Measurements from ENCODE around the gene GFY.
"Not testable (repeated sequence)": the region's sequence is repeated elsewhere in the genome, so short reads cannot be mapped to it uniquely, and the experiment has no call there.

Gene GFY

GRCh38 chr19:49472936-49473335 lies 47.7 kb downstream of the GFY start:
- DNase-seq: no peak

- not testable (repeated sequence) for DNase-seq
Measured at GRCh38 chr19:49473501-49473867, 48.3 kb downstream of the GFY start.

GRCh38 chr19:49473868-49474541 lies 48.8 kb downstream of the GFY start, which contains the start of gene FLT3LG:
Gene FLT3LG, plus strand, starts transcription at chr19:49474215. Its CDS starts 425 bp downstream, at chr19:49474640.
- DNase-seq: peak; percentile 92

GRCh38 chr19:49474542-49474924 lies 49.3 kb downstream of the GFY start:
- no peak for DNase-seq

GRCh38 chr19:49475191-49475917 lies 50.2 kb downstream of the GFY start:
- DNase-seq: peak; percentile 18

- peak; percentile 74 for DNase-seq
Measured at GRCh38 chr19:49475995-49476880, 51.0 kb downstream of the GFY start.

Measured in hematopoietic multipotent progenitor cell treated with erythropoietin and hydrocortisone succinate and interleukin-3 and kit ligand, for 6 days (in vitro differentiated cells).